ENCODE results near the gene LAMA3.
"Not testable (repeated sequence)": the region's sequence is repeated elsewhere in the genome, so short reads cannot be mapped to it uniquely, and the experiment has no call there.

LAMA3 gene

DNA sequence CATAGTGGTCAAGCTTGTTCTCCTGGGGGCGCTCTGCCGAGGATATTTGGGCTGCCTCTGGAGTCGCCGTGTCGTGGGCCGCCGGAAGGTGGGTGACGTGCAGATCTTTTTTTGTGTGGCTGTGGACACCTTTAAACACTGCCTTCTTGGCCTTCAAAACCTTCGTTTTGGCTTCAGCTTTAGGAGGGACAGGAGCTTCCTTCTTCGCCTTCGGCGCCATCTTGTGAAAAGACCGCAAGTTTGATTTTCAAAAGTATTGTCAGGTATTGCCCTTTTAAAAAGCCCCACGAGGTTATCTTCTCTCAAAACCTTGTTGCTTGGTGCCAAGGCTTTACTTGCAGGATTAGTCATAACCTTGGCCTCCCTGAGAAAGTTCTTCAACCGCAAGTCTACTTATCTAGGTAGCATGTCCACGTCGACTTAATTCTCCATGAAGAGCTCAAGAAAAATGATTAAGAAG is 20.8 kb downstream of the LAMA3 start:
- DNase-seq, result no peak

DNA sequence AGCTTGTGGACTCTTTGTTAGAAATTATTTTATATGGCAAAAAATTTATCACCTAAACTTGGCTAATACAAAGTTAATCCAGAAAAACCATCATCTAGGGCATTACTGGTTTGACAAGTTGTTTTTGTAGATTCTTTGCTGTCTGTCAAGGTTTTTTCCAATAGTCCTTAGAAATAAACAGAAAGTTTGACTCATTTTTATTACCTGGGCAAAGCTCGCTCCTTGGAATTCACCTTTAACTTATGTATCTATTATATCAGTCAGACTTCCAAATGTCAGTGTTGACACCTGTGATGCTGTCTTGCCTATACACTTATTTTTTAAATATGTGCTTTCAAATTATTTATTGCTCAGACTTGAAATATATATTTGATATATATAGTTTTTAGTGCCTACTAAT is 21.7 kb downstream of the LAMA3 start:
- DNase-seq, result no peak

DNA sequence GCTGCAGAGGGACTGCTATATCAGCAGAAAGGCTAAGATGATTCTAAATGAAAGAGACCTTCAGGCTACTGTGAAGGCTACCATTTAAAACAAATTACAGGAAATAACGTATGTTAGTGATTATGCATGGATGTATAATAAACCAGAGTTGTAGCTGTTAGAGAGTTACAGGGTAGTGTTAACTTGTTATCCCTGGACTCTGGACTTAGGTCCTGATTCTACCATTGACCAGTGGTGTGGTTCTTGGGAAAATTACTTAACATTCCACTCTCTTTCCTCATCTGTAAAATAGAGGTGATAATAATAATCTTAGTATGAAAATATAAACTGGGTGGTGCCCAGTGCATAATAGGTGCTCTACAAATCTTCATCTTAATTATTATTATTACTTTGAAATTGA is 22.2 kb downstream of the LAMA3 start:
- no peak for DNase-seq

DNA sequence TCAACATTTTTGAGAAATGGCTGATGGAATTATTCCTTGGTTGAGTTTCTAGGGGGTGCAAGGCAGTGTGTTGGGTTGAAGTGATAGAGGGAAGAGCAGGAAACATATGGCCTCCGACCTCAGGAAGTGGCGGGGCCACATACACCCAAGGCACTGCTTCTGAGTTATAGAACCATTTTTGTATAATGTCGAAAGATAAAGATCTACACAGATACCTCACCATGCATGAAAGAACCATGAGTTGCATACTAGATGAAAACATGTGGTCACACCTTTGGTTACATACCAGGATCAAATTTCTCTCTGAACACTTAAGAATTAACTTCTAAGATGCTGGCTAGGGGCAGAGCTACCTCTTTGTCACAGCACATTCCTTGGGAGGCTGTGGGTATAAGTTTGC is 23.2 kb downstream of the LAMA3 start:
- DNase-seq, result no peak

DNA sequence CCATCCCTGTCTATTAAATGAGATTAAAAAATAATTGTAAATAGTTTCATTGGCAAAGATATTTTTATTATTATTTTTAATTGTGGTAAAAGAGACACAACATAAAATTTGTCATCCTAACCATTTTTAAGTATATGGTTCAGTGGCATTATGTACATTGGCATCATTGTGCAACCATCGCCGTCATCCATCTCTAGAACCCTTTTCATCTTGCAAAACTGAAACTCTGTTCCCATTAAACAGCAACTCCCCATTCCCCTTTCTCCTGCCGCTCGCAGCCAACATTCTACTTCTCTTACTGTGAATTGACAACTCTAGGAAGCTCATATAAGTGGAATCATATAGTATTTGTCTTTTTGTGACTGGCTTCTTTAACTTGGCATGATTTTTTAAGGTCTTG is 25.3 kb downstream of the LAMA3 start:
- DNase-seq, result no peak

DNA sequence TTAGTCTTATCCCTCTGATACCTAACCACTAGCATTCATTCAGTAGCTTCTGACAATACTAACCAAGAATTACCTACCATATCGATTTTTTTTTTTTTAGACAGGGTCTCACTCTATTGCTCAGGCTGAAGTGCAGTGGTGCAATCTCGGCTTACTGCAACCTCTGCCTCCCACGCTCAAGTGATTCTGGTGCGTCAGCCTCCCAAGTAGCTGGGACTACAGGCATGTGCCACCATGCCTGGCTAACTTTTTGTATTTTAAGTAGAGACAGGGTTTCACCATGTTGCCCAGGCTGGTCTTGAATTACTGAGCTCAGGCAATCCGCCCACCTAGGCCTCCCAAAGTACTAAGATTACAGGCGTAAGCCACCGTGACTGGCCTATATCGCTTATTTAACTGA is 26.8 kb downstream of the LAMA3 start:
- not testable (repeated sequence) for DNase-seq

DNA sequence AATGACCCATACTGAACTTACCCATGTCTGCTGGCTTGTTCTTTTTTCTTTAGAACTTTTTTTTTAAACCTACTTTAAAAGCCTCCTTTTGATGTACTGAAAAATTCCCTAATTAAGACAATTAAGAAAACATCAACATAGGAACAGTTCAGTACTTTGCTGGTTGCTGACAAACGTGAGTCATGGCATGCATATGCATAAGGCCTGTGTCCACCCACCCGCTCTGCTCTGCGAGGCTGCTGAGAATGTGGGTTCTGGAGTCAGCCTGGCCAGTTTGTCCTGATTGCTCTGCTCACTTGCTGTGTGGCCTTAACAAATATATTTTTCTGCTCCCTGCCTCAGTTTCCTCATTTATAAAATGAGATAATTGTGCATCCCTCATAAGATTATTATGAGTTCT is 27.3 kb downstream of the LAMA3 start:
- DNase-seq, result no peak

DNA sequence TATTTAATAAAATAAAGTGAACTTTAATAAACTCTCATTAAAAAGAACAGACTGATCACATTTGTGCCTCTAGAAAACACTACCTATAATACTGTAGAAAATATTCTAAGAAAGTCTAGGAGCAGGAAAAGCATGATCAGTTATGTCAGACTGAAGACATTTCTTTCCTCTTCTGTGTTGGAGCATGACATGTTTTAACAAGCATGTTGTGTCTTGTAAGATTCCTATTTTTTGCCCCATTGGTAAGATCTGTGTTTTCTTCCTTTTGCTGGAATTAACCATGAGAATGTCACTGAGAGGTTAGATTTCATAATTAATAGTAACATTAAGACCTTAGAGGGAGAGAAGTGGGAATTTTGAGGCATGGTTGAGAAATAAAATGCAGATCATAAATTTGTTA is 27.7 kb downstream of the LAMA3 start:
- no peak for DNase-seq

DNA sequence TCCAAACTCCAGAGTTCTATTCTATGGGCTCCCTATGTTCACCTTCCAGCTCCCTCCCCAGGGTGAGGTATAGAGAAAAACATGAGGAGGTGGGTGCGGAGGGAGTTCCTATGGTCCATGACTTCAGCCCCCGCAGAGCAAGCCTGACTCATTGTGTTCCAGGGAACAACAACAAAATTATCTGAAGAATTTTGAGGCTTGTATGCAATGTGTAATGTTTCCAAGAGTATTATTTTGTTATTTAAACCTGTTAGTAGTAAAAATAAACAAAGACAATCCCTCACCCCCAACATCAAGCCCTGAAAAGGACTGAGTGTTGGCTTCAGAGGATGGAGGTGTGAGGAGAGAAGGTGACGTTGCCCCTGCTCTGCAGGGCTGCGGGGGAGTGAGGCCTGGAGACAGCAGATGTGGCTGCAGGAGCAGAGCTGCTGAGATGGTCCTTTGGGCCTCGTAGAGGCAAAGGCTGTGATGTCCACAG is 29.0 kb downstream of the LAMA3 start:
- DNase-seq, result no peak

DNA sequence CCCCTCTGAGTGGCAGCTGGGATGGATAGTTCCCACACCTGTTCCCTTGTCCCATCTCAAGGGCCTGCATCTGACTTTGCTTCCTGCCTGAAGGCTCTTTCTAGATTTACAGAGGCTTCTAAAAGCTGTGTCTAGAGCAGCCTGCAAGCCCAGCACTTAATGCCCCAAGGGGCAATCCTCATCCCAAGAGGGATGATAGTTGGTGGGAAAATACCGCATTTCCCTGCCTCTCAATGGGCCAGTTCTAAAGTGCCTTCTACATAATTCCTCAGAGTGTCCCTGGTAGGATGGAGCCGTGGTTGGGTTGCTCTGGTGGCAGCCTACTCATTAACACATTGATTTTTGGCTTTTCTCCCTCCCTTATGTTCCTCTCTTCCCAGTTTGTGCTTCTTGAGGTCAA is 29.5 kb downstream of the LAMA3 start:
- no peak for DNase-seq

DNA sequence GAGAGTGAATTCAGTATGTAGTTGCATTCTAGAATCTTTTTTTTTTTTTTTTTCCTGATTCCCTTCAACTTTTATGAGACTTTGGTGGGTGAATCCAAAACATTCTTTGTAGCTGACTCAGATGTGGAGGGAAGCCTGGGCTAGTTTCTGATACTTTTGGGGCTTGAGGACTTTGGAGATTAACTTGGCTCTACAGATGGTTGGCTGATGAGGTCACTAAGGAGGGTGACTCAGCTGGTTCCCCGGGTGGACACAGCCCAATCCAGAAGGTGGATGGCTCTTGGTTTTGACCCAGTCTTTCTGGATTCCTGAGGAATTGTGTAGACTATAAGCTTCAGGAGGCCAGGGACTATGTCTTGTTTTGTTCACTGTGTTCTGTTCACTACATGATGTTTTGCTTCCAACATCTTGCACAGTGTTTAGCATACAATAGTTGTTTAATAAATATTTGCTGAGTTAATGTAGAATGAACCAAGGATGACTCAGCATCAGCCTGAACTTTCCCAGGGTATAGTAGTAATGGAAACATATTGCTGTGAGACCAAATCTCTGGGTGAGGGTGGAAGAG is 30.5 kb downstream of the LAMA3 start:
- DNase-seq, result no peak

DNA sequence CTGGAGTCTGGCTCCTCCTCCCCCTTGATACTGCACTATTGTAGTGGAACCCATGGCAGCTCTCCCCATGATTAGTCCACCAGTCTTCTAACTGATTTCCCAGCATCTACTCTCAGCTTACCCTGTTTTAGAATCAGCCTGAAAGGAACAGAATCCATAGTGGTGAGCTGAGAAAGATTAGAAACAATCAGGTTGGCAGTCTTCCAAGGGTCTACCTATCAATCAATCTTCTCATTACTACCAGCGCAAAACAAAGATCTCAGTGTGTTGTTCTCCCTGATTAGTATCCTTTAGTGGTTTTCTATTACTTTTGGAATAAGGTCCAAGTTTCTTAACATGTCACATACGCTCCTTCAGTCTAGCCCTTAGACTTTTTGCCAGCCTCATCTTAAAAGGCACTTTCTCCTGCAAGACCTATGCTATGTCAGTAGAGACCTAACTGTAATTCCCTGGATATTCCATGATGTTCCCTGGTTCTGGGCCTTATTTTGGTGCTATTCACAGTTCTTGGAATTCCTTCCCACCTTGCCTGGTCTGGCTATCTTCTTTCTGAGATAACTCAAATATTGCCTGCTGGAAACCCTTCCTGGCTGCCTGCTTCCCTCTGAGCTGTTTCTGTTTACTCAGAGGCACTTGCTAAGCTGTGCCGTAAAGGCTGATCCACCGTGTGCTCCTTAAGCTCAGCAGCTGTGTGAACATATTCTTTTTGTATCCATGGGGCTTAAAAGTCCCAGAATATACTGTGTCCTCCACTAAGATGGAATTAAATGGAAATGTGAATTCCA is 32.6 kb downstream of the LAMA3 start:
- no peak for DNase-seq

DNA sequence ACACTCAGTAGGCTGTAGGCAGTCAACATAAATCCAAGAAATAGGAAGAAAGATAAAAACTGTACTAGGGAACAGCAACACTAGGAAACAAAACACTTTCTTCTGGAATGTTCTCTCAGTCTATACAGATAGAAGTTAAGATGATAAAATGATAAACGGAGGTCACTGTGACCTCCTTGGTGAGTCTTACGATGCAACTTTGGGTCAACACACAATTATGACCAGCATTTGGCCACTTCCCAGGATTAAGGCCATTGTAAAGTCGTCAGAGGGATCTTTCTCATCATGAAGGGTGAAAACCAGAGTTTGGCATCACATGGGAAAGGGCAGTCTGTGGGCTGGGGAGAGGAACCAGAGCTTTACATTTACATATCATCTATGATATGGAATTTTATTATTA is 33.4 kb downstream of the LAMA3 start:
- DNase-seq, result no peak

DNA sequence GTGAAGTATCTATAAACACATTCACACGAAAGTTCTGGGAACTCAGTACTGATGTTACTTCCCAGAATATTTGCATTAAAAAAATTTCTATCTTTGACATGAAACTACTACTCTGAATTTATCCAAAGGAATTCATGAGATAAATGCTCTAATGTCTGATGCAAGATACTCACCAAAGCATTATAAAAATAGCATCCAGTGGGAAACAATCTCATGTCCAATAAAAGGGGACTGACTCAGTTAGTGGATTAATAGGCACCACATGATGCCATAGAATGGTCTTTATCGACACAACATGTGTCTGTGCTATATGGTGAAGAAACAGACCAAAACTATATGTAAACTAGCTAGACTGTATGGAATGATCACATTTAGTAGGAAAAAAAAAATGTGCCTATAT is 33.9 kb downstream of the LAMA3 start:
- DNase-seq, result no peak

DNA sequence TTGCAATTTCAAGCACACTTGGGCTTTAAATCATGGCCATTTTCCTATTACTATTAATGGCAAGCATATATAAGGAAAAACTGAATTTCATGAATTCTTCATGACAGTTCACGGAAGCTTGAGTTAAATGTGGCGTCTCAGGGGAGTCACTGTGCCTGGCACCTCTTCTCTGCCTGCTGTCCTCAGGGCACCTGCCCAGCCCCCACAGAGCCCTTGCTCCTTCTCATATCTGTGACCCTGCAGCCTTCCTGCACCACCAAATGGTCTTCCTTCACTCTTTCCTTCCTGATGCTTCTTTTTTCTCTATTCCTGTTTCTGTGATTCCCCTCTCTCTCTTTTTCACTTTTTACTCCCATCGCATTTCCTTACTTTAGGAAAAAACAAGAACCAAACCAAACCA is 35.4 kb downstream of the LAMA3 start:
- DNase-seq, result no peak

DNA sequence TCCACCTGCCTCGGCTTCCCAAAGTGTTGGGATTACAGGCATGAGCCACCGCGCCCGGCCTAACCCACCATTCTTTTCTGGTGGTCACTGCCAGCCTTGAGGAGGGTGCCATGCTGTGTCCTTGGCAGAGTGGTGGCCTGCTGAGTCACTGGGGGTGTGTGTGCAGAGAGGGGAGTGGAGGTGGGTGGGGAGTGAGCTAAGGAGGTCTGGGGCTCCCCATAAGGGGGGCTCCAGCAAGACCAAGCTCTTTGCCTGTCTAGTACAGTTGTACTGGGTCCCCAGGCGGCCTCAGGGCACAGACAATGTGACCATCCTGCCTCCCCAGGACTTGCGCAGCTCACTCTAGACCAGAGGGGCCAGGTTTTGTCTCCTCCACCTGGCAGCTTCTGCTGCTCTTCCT is 36.1 kb downstream of the LAMA3 start:
- DNase-seq, result no peak

DNA sequence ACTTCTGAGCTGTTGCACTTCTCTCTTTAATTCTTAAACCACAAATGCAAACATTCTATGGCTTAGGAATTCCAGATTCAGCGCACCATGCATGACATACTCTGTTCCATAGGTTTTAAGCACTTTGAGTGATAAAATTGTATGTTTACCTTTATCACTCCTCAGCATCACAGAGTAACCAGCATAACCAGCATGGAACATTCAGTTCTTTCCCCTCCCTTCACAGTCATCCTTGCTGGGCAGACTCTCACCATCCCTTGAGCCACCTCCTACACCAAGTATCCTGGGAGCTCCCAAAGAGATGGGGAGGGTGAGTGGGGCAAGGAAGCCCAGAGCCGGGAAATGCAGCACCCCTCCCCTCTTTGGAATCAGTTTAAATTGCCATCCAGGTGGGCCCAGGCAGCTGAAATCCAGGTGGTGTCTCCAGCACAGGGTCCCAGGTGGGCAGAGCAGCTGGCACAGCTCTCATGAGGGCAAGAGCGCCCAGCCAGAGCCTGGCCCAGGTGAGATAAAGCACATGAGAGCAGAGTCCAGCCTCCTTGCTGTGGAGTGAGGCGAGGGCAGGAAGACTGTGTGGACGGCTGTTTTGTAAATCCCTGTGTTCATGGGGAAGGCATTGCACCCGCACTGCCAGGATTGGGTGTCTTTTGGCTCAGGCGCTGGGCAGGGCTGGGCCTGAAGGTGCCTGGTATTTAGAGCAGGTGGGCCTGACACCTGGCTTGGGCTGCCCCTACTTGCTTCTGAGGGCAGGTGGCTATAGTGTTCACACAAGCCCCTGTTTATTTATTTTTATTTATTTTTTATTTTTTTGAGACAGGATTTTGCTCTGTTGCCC is 36.8 kb downstream of the LAMA3 start:
- no peak for DNase-seq

DNA sequence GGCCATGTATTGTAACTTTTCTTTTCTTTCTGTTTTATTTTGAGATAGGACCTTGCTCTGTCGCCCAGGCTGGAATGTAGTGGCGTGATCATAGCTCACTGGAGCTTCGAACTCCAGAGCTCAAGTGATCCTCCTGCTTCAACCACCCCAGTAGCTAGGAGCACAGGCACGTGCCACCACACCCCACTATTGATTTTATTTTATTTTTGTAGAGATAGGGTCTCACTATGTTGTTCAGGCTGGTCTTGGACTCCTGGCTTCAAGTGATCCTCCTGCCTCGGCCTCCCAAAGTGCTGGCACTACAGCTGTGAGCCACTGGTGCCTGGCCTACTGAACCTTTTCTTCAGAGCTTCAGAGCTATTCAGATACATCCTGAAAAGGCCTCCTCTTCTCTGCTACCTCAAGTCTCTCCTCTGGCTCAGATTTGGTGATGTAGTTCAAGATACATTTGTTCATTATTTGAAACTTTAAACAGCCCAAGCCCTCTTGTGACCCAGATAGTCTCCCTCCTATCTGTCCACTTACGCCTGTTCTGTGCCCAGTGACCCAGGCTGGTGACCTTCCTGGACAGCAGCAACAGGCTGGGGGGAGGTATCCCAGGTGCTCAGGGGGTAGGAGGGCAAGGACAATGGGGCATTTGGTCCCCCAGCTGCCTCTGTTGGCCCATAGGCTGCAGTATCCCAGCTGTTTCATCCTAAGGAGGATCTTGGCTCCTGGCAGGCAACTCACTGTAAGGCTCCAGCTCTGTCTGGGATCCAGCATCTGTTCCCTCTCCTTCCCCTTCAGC is 38.6 kb downstream of the LAMA3 start:
- no peak for DNase-seq

DNA sequence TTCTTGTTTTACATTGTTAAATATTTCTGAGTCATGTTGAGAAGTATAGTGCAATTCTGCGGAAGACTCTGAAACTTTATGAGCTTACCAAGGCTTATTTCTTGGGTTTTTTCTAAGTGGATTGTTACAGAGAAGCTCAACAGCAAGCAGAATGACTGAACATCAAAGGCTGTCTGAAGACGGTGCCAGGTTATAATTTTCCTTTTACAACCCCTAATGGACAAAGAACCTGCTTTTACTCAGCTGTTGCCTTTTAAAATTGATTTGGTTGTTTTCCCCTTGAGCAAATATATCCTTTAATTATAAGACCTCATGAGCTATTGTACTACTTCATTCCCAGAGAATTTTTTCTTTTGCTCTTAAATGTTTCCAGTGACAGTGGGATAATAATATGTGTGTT is 41.6 kb downstream of the LAMA3 start:
- DNase-seq, result no peak

DNA sequence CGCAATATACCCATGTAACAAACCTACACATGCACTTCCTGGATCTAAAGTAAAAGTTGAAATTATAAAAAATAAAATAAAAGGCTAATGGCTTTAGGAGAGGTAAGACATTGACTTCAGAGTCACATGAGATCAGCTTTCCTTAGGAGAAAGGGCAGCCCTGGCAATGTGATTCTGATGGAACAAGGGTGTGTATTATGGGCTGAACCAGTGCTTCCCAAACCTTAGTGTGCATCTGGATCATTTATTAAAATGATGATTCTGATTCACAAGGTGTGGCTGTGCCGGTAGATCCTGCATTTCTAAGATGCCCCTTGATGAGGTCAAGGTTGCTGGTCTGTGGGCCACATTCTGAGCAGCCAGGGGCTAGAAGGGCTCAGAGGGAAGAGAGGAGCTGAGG is 42.6 kb downstream of the LAMA3 start:
- DNase-seq, result no peak

DNA sequence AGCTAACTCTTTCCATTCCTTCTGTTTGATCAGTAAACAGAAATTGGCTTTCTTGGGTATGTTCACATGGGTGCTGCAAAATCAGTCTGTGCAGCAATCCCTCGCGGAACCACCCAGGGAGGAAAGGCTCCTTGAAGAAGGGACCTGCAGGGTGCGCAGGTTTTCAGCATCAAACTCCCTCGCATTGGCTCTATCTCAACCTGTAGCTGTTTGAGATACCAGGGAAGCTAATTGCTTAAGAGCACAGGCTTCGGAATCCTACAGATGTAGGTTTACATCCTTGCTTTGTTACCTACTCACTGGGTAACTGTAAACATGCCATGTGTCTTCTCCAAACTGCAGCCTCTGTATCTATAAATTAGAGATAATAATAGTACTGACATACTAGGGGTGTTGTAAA is 43.2 kb downstream of the LAMA3 start:
- DNase-seq, result no peak

DNA sequence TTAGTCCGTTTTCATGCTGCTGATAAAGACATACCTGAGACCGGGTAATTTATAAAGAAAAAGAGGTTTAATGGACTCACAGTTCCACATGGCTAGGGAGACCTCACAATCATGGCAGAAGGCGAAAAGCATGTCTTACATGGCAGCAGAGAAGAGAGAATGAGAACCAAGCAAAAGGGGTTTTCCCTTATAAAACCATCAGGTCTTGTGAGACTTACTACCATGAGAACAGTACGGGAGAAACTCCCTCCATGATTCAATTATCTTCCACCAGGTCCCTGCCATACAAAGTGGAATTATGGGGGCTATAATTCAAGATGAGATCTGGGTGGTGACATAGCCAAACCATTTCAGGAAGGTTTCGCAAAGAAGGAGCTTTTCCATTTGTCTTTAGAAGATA is 44.0 kb downstream of the LAMA3 start:
- DNase-seq, result not testable (repeated sequence)

DNA sequence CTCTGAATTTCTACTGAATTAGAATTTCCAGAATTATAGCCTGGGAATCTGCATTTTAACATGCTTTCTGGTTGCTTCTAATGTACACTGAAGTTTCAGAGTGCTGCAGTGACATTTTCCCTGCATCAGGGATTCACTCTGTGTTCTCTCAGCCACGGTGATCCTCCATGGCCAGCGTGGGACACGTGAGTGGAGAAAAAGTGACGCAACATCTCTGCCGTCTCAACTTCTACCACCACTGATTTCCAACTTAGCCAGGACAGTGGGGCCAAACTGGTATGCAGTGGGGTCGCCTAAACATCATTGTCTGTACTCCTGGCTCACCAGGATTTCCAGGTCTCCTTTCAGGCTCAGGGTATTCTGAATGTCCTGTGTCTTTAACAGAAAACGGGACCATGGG is 44.6 kb downstream of the LAMA3 start:
- no peak for DNase-seq

All from NCI-H187 treated with DMSO at 0.1 percent for 48 hours (cell line).